Activated CD4-positive, alpha-beta T cell treated with anti-CD3 and anti-CD28 coated beads, Interleukin-2, Interleukin-6, amounts not matched to agents 100 ng/mL and 50 ng/mL, durations not matched to agents 16 hours and 8 hours (primary cell): ENCODE results near the gene VAMP4.
A peak's percentile ranks its signal among the peaks of the same experiment; 100 is the strongest.
"Not testable (repeated sequence)": the region's sequence is repeated elsewhere in the genome, so short reads cannot be mapped to it uniquely, and the experiment has no call there.

Experiments
- DNase-seq: peaks from one replicate; pipeline ENCODE4 v3.0.0-alpha.2; 2020

VAMP4 gene

GRCh38 chr1:171693541-171693940 lies 48.3 kb downstream of the VAMP4 start:
- not testable (repeated sequence) for DNase-seq

GRCh38 chr1:171683870-171684269 lies 58.0 kb downstream of the VAMP4 start:
- DNase-seq, result no peak

- DNase-seq, result no peak
Observed at GRCh38 chr1:171680339-171680738, 61.5 kb downstream of the VAMP4 start.

- no peak for DNase-seq
Observed at GRCh38 chr1:171676823-171677222, 65.0 kb downstream of the VAMP4 start.

- DNase-seq, result no peak
Observed at GRCh38 chr1:171674431-171675405, 67.1 kb downstream of the VAMP4 start.

GRCh38 chr1:171670739-171671138 lies 71.1 kb downstream of the VAMP4 start:
- DNase-seq, result no peak

GRCh38 chr1:171668372-171668771 lies 73.5 kb downstream of the VAMP4 start:
- DNase-seq, result no peak

GRCh38 chr1:171666114-171666769 lies 75.6 kb downstream of the VAMP4 start:
- DNase-seq, result no peak

GRCh38 chr1:171664976-171665375 lies 76.9 kb downstream of the VAMP4 start:
- DNase-seq, result no peak

- no peak for DNase-seq
Observed at GRCh38 chr1:171663854-171664575, 77.8 kb downstream of the VAMP4 start.

- DNase-seq, result no peak
Observed at GRCh38 chr1:171663036-171663853, 78.6 kb downstream of the VAMP4 start.

- no peak for DNase-seq
Observed at GRCh38 chr1:171661076-171661650, 80.7 kb downstream of the VAMP4 start.

- not testable (repeated sequence) for DNase-seq
Observed at GRCh38 chr1:171656206-171656605, 85.7 kb downstream of the VAMP4 start.

- DNase-seq, result no peak
Observed at GRCh38 chr1:171655746-171656116, 86.1 kb downstream of the VAMP4 start.

GRCh38 chr1:171654942-171655745 lies 86.7 kb downstream of the VAMP4 start:
- peak; percentile 81 for DNase-seq

GRCh38 chr1:171654201-171654941 lies 87.5 kb downstream of the VAMP4 start:
- no peak for DNase-seq

GRCh38 chr1:171653796-171654195 lies 88.1 kb downstream of the VAMP4 start:
- DNase-seq, result no peak

GRCh38 chr1:171652234-171652822 lies 89.5 kb downstream of the VAMP4 start, which contains the start of gene MYOC:
Gene MYOC, minus strand, starts transcription at chr1:171652688. Its CDS starts 77 bp downstream, at chr1:171652611.
- DNase-seq, result no peak
